GM21381 (cell line): ENCODE measurements around the gene AP3B1.
"Not testable (repeated sequence)": the region's sequence is repeated elsewhere in the genome, so short reads cannot be mapped to it uniquely, and the experiment has no call there.

Experiments
- ATAC-seq: cut with Tn5 transposase; IDR thresholded peaks from one replicate; pipeline ENCODE4 v1.9.1; 2021; ENCODE audit warnings: mild to moderate bottlenecking, moderate library complexity; ENCODE audit not compliant: unreplicated experiment

Gene AP3B1

GRCh38 chr5:78170335-78170734, 124.2 kb downstream of the AP3B1 start:
- ATAC-seq, result not testable (repeated sequence)

DNA sequence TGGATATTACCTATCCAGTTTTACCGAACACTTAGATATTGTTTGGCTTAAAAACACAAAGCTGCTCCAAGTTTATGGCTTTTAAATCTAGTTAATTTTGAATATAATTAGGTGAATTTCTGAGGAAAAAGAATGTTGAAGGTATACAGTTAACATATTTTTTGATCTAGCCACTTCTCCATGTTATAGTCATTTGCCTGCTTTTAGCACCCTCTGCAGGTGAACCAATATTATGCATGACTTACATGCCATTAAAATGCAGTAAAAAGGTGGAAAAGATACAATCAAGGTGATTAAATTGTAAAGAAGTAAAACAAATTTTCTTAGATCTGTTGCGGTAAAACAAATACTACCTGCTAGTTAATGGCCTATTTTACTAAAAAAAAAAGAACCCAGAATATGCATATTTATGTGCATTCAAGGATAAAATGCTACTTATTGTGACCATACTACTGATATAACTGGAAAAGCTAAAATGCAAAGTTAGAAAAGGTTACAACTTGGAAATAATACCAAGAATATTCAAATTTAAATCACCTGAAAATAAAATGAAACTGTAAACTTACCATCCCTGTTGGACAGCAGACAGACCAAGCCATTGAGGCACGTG, 132.1 kb downstream of the AP3B1 start:
- ATAC-seq, result no peak

DNA sequence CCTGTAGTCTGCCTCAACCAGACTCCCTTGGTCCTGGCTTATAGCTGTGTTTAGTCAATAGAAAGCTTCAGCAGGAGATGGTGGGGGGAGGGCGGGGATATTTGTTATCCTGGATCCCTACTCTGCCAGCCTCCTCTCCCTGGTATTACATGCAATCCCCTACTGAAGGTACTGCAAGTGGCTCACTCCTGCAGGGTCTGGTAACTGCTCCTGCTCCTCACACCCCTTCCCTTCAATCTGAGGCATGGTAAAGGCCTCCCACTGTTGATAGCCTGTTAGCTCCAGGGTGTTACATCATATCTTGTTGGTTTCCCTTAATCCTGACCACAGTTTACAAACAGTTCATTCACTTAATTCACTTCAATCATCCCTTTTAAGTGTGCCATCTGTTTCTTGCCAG, 137.5 kb downstream of the AP3B1 start:
- ATAC-seq, result no peak

GRCh38 chr5:78151594-78152271, 142.8 kb downstream of the AP3B1 start:
- no peak for ATAC-seq

DNA sequence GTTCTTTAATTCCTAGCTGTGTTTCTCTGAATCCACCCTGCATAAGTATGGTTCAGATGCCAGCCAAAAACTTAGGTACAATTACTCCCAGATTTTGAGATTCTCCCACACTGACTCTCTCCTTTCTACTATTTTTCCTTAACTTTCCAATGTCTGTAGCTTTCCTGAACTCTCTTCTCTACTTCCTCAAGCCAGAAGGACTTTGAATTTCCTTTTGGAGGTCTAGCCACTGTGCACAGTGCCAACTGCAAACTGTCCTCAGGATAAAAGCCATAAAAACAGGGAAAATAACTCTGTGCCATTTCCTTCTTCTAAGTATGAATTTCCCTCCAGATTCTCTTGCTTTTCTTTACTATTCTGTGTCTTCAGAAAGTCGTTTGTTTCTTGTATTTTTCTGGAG, 157.2 kb downstream of the AP3B1 start:
- ATAC-seq, result no peak

GRCh38 chr5:78133423-78133822, 161.1 kb downstream of the AP3B1 start:
- ATAC-seq, result no peak

DNA sequence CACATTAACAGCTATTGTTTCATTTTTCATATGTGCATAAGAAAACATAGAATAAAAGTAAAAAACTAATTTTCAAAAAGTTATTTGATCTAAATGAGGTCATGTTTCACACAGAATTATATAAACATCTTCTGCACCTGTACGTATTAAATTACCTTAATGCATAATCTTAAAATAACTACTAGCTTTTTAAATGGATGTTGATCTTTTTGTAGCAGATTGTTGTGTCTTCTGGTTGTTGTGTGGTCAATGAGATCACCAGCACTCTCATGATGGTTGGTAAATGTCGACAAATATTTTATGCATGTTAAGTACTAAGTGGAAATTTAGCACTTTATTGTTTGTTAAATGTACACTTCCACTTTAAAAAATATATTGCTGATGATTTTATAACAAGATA, 162.0 kb downstream of the AP3B1 start:
- no peak for ATAC-seq

DNA sequence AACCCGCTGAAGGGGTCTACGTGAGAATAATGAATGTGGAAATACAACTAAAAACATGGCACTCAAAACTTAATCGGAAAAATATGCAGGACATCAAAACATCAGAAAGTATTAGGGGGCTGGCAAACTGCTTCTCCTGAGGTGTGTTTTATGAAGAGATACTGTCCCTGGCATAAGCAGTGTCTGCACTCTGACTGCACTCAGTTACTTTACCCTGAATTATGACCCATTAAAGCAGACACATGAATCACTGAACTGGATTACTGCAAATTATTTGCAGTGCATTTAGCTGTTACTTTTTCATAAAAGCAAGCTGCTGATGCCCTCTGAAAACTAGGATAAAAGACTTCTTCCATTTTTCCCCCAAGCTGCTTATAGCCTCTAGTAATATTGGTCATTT, 164.9 kb downstream of the AP3B1 start:
- ATAC-seq, result no peak

DNA sequence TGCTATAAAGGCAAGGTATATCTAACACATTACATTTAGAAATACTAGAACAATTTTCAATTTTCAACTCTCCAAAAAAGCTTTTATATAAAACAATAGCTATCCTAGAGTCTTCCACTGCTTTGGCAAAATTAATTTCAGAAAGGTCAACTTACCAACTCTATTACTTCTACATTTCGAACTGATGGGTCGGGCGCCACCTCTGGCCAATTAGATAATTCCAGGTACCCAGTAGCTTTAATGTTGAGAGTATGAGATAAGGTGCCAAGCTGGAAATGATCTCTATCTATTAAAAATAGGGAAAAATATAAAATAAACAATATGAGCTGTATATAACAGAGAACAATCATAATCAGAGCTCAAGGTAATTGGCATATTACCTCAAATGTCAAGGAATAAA, 166.6 kb downstream of the AP3B1 start:
- ATAC-seq, result no peak

DNA sequence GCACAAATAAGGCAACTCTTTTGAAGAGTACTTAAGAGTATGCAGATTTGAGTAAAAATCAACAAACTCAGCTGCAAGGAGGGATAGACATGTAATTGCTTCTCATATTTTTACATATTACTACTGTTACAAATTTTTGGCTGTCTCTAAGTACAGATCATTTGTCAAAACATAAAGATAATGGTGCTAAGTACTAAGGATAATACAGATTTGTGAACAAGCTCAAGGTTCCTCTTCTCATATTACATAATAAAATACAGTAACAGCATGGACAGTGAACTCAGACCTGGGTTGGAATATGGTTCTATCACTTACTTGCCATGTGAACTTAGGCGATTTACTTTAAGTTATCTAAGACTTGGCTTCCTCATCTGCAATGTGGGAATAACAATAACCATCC, 168.0 kb downstream of the AP3B1 start:
- ATAC-seq, result no peak

- ATAC-seq, result no peak
Measured at GRCh38 chr5:78116167-78116566, 178.3 kb downstream of the AP3B1 start.

- ATAC-seq, result no peak
Measured at GRCh38 chr5:78113689-78114264, 180.7 kb downstream of the AP3B1 start.

- ATAC-seq, result no peak
Measured at GRCh38 chr5:78112931-78113330, 181.6 kb downstream of the AP3B1 start.

GRCh38 chr5:78109891-78110324, 184.6 kb downstream of the AP3B1 start:
- ATAC-seq, result no peak

- ATAC-seq, result no peak
Measured at GRCh38 chr5:78108564-78108963, 185.9 kb downstream of the AP3B1 start.

DNA sequence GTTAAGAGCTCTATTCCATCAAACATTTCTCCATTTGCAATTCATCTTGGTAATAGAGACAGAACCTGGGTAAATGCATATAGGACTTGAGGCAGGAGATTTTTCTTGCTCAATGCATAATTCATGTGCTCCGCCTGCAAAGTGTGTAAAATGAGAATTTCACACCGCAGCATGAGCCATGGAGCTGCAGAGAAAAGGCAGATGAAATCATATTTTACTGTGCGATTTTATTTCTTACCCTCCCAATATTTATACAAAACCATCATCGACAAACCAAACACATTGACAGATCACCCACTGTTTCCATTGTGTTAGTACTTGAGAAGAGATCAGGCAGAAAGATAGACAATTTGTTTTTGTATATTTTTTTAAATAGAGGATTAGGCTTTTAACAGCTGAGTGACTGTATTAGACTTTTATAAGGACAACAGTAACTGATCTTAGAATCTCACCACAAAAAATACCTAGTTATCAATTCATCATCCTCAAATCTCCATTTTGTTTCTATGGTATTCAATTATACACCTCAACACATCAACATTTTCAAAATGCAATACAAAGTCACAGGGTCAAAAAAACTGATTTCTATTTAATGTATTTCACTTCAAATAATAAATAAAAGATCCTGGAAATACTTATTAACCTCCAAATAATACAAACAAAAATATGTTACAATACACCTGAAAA, 191.1 kb downstream of the AP3B1 start:
- ATAC-seq, result no peak

- no peak for ATAC-seq
Measured at GRCh38 chr5:78102500-78102899, 192.0 kb downstream of the AP3B1 start.

DNA sequence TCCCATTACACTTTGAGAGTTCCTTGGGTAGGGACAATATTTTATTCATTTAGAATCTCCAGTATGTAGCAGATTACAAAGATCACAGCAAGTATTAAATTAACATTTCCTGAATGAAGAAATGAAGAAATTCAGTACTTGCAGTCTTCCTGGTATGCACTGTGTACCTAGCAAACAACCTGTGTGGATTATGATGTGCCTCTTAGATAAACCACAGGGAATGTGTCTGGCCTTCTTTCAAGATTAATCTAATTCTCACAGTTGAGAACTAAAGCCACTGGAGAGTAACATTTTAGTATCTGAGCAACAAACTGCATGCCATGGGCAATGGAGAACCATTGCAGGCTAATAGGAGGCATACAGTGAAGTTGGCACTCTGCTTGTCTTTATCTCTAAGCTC, 199.4 kb downstream of the AP3B1 start:
- ATAC-seq, result no peak

DNA sequence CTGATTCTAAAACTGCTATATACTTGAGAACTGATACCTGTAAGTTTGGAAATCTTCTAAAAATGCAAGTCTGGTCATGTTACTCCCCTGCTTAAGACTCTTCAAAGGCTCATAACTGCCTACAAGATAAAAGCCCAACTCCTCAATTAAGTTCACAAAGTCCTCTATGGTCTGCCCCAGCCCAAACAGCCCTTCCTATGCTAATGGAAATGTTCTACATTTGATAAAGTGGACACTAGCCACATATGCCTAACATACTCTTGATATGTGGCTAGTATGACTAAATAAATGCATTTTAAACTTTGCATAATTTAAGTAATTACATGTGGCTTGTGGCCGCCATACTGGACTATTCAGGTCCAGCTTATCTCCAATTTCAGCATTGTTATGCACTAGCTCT, 204.5 kb downstream of the AP3B1 start:
- no peak for ATAC-seq

DNA sequence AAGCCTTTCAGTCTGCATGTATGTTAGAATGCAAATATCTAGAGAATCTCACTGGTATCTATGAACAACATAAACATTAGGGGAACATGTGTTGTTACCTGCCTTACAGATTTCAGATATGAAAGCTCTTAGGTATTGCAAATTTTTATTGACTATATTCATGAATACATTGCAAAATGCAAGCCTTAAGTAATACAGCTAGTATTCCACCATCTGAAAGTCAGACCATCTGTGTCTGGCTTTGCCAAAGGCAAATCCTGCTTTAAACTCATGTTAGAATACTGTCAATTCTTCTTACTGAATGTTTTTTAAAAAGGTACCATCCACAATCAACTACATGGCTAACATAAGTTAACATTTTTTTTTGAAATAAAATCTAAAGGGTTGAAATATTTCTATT, 215.6 kb downstream of the AP3B1 start:
- no peak for ATAC-seq

DNA sequence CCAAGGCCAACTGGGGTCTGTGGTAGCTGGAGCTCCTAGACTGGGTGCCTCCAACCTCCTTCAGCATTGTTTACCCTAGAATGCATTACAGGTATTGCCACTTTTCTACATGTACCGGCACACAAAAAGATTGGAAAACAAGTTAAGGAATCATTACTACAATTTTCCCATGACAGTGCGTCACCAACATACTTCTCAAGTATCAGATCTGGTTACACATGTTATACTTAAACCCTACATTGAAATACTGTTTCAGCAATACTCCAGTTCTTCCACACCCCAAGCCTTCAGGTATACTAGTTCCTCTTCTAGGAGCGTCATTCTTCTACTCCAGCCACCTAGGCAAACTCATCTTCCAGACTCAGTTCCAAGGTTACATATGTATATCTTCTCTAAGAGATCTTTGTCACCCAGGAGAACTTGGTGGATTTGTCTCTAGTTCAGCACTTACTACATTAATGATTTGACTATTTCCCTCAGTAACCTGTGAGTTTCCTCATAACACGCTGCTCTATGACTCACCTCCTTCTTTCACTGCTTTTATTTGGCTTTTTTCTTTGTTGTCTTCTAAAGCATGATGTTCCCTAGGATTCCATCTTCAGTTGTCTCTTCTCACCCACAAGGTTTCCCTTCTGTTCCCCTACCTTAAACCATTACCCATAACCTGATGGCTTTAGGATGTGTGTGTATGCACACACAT, 217.0 kb downstream of the AP3B1 start:
- ATAC-seq, result no peak
